Measurements from ENCODE around the gene KLF14.
"Not testable (repeated sequence)": the region's sequence is repeated elsewhere in the genome, so short reads cannot be mapped to it uniquely, and the experiment has no call there.

Gene KLF14

DNA sequence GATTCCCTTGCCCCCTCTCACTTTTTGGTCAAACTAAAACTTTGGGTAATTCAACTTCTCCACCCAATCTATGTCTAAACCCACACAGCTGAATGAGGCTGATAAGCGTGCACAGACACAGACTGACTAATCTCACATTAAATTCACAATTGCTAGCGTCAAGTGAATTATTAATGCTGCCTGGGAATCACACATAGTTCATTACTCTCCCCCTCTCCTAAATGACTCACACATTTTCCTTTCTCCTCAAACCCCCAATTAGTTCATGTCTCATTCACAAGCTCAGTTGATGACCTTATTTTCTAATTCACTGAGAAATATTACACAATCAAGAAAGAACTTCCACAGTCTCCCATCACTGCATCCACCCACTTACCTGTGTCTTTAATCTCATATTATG is 14.5 kb downstream of the KLF14 start:
- no peak for DNase-seq (ENCODE audit: low read depth in 2 of 2)

- DNase-seq (ENCODE audit: low read depth in 2 of 2) = no peak
Measured at GRCh38 chr7:130712416-130712815, 21.6 kb downstream of the KLF14 start.

DNA sequence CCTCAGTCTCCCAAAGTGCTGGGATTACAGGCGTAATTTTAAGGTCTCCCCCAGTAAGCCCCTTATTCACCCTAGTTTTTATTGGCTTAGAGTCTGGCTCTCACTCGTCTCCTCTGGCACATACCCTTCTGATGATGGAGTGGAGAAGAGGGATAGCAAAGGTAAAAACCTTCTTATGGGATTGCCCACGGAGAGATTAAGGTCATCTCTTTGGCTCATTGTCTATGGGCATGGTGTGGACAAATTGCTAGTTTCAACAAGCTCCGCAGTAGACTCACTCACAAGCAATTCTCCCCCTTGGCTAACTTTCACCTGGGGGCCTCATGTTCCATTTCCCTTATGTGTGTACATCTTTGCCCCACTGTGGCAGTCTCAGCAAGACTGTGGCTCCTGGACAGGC is 25.2 kb downstream of the KLF14 start:
- DNase-seq (ENCODE audit: low read depth in 2 of 2) = no peak

DNA sequence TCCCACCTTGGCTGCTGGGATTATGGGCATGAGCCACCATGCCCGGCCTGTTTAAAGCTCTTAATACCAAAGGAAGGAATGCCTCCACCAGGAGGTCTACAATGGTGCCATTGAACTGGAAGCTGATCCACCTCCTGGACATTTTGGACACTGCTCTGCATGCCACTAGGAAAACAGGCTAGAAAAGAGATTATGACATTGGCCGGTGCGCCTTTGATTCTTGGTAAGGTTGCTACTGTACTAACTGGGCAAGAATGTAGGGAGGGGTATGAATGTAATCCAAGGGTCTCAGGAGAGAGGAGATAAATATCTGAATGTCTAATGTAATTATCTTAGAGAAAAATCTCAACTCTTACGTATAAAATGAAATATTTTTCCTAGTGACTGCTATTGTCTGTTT is 26.0 kb downstream of the KLF14 start:
- DNase-seq (ENCODE audit: low read depth in 2 of 2) = no peak

DNA sequence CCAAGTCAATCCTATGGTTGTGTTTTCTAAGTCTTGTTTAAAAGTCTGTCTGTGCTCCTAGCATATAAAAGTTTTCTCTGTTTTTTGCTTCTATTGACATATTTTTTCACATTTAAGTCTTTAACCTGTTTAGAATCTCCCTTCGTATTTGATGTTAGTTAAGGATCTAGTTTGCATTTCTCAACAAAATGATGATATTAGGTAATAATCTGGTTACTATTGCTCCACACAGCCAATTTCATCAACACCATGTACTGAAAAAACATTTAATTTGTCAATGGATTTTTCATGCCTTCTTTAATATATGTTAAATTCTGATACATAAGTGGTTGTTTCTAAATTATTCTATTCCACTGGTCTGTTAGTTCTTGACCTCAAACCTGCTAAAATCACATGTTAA is 30.2 kb downstream of the KLF14 start:
- no peak for DNase-seq (ENCODE audit: low read depth in 2 of 2)

DNA sequence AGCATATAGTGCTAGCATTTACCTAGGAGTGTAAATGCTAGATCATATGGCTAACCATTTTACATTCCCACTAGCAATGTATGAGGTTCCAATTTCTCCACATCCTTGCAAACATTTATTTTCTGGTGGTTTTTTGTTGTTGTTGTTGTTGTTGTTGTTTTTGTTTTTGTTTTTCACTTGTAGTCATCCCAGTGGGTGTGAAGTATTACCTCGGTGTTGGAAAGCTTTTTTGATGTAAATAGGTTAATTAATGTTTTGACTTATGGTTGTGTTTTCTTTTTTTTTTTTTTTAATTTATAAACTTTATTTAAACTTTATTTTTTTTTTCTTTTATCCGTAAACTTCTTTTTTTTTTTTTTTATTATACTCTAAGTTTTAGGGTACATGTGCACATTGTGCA is 32.4 kb downstream of the KLF14 start:
- DNase-seq (ENCODE audit: low read depth in 2 of 2) = no peak

- no peak for DNase-seq (ENCODE audit: low read depth in 2 of 2)
Measured at GRCh38 chr7:130700760-130701159, 33.2 kb downstream of the KLF14 start.

DNA sequence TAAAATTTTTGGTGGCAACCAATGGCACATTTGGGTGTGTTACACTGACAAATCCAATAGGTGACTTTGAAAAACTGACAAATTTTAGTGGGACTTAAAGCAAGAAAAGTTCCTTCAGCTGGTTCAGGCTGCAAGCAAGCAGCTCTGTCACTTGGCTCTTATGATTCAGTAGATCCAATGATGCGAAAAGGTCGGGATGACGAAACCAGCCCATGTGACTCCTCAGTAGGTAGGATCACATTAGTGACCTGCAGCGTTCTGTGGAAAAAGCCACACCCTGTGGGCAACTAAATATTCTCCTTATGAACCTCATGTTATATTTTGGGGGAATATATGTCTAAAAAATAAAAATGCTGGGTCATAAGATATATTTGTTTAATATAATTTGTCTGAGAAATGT is 34.3 kb downstream of the KLF14 start:
- no peak for DNase-seq (ENCODE audit: low read depth in 2 of 2)

- no peak for DNase-seq (ENCODE audit: low read depth in 2 of 2)
Measured at GRCh38 chr7:130697820-130698219, 36.2 kb downstream of the KLF14 start.

GRCh38 chr7:130695840-130696239 is 38.2 kb downstream of the KLF14 start:
- no peak for DNase-seq (ENCODE audit: low read depth in 2 of 2)

DNA sequence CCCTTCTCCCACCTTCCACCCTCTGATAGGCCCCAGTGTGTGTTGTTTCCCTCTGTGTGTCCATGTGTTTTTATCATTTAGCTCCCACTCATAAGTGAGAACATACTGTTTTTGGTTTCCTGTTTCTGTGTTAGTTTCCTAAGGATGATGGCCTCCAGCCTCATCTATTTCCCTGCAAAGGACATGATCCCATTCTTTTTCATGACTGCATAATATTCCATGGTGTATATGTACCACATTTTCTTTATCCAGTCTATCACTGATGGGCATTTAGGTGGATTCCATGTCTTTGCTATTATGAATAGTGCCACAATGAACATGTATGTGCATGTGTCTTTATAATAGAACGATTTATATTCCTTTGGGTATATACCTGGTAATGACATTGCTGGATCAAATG is 41.6 kb downstream of the KLF14 start:
- DNase-seq (ENCODE audit: low read depth in 2 of 2) = not testable (repeated sequence)

DNA sequence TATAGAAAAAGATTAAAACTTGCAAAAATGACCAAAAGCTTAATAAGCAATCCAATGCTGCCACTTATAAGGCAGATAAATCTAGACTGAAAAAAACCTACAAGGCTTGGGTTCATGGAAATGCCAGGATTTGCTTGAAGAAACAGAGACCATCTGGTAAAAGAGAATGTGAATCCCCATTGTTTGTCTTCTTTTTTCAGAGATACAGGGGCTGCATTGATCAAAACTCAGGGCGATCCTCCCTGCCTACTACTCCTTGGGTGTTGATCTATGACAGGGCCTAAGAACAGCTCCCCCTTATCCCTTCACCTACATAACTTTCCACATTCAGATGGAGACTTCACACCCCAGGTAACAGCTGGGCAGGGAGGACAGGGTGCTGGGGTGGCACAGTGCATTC is 44.3 kb downstream of the KLF14 start:
- DNase-seq (ENCODE audit: low read depth in 2 of 2) = no peak

DNA sequence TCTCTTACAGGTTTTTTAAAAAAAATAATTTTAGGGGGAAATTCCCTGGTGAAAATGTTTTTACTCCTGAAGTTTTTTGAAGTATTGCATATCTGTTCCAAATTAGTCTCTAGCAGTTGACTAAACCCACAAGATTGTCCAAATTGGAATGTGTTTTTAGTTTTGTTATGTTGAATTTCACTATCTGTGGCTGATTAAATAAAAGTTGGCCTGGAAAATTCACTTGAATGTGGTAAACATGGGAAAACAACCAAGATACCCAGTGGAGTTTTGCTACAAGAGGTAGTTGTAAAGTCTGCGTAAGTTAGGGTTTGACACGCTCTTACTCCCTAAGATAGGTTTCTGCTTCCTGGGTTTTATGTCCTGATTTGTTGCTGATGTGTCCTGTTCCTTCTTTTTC is 51.0 kb downstream of the KLF14 start:
- DNase-seq (ENCODE audit: low read depth in 2 of 2) = no peak
